ENCODE measurements around the gene SAMMSON.

- TF ChIP-seq ZNF274 (IDR thresholded peaks at IDR 0.05; ENCODE audit: low read depth, low read length) (no peak), YY1 (IDR thresholded peaks at IDR 0.05; ENCODE audit: insufficient read depth, insufficient read length) (no peak), SUZ12 (IDR thresholded peaks at IDR 0.05; ENCODE audit: extremely low read depth, insufficient read depth, insufficient read length) (no peak)
Measured at GRCh38 chr3:70042641-70043040, 43.1 kb downstream of the SAMMSON start.
